BJ (cell line): ENCODE data around the gene ALK. TPM values are rescaled to one million over a fixed set of nuclear protein-coding genes. Genes with fewer than 3 reads are reported as not detected.

Source experiments
- CTCF ChIA-PET: fragments of 350-600 bp; formaldehyde crosslinking; extraction: SDS; loops from one replicate; lab custom pipeline; 2021; ENCODE audit warnings: antibody characterized with exemption, inconsistent platforms; lab: Yijun Ruan, JAX
- POLR2A ChIA-PET: fragments of 300-600 bp; sonication (Branson Sonifier 250); formaldehyde crosslinking; extraction: SDS; loops from one replicate; lab custom pipeline; 2021; ENCODE audit warnings: antibody characterized with exemption; lab: Charles Lee
- DNase-seq: peaks from one replicate; pipeline ENCODE4 v3.0.0-alpha.2; 2011; ENCODE audit warnings: low read depth
- H3K27me3 ChIP-seq: 2 replicates; pipeline ENCODE4 v1.6.0; 2011; ENCODE audit warnings: low read length; ENCODE audit not compliant: control insufficient read depth, insufficient read depth
- H3K36me3 ChIP-seq: 2 replicates; pipeline ENCODE4 v1.5.1; 2011; ENCODE audit warnings: low read length; ENCODE audit not compliant: control insufficient read depth, insufficient read depth
- H3K4me3 ChIP-seq: 2 replicates; pipeline ENCODE4 v1.5.1; 2011; ENCODE audit warnings: low read depth, mild to moderate bottlenecking, control low read depth, low read length
- polyA plus RNA-seq: library from polyadenylated mRNA; depleted of rRNA; stranded (reverse); fragments of >200 nt; gene quantifications from 2 replicates; pipeline ENCODE4 v1.2.3, GENCODE V29; 2011
- TF ChIP-seq, protein P1 (sequence below): IDR thresholded peaks from 2 replicates; pipeline ENCODE4 v1.5.1; 2011; ENCODE audit warnings: low read depth, mild to moderate bottlenecking, control low read depth, inconsistent platforms, low read length, moderate library complexity; ENCODE audit not compliant: insufficient read depth

The ALK gene
- polyA plus RNA-seq, 1 experiment: not detected

DNA sequence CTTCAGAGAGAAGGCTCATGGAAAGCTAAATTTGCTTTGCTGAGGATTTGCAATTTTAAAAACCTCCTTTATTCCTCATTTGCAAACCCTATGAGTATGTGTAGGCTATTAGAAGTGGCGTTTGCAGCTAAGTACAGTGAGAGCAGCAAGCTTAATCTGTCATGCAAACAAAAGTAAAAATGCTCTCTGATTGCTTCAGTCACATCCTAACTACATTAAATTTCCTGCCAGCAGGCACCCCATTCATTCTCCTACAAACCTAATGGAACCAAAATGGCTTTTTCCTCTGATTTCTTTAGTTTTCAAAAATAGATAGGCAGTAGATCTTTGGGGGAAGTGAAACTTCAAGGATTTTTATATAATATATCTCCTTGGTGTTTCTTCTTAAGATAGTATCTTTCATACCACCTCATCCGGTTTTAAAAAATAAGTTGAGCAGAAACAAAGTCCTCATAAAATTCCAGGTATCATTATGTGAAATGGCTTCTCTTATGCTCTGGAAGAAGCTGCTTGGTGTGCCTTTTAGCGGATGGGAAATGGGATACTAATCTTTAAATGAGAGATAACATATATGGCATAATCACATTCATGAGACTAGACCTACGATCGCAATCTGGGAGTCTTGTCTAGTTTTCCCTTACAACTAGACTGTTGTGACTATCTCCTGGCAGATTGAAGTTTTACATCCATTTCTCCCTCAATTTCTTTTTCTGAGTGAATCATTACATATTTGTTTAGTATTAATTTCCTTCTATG is 757.1 kb downstream of the ALK start:
- H3K36me3 ChIP-seq: peaks cover 7% of the 10 kb centered on the region
- POLR2A ChIA-PET: no interaction called here
- no peak overlapping the region for H3K4me3 ChIP-seq
- no peak for DNase-seq
- CTCF ChIA-PET: interaction anchor here (0.9 to 1.8 kb wide), 3 partner anchors 14 to 32 kb away, joined by 3 to 6 read pairs (median 3); no protein-coding TSS in a partner anchor
- TF ChIP-seq, protein P1, sequence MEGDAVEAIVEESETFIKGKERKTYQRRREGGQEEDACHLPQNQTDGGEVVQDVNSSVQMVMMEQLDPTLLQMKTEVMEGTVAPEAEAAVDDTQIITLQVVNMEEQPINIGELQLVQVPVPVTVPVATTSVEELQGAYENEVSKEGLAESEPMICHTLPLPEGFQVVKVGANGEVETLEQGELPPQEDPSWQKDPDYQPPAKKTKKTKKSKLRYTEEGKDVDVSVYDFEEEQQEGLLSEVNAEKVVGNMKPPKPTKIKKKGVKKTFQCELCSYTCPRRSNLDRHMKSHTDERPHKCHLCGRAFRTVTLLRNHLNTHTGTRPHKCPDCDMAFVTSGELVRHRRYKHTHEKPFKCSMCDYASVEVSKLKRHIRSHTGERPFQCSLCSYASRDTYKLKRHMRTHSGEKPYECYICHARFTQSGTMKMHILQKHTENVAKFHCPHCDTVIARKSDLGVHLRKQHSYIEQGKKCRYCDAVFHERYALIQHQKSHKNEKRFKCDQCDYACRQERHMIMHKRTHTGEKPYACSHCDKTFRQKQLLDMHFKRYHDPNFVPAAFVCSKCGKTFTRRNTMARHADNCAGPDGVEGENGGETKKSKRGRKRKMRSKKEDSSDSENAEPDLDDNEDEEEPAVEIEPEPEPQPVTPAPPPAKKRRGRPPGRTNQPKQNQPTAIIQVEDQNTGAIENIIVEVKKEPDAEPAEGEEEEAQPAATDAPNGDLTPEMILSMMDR: no peak
- no peaks in the 10 kb centered on the region for H3K27me3 ChIP-seq

DNA sequence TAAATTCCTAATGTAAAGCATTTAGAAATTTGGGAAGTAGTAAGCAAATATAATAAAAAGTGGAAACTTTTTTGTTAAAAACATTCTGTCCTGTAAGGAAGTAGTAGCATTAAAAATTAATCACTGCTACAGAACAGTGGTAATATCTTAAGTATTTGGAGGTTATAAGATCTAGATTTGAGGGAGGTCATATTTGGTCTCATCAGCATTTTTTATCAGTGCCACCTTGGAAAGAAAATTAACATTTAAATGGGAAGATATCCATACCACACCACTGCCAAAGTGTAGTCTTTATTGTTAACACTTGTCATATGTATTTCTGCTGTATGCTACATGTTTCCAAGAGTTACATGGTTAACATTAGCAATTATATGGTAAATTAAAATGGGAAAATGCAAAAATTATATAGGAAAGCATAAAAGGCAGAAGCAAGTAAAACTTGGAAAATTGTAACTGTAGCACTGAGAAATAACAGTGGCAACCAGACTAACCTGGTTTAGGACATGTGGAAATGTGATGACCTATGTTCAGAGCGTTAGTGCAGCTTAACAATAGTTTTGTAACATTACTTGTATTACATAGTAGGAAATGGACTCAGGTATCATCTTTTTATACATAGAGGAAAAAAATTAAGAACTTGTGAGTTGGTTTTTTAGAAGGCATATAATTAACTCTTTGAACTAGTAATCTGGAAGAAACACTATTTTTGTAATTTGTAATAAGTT is 759.0 kb downstream of the ALK start:
- CTCF ChIA-PET: interaction anchor here (1.8 kb wide), 1 partner anchor 34 kb away, joined by 6 read pairs; no protein-coding TSS in a partner anchor
- TF ChIP-seq, protein P1: no peak

DNA sequence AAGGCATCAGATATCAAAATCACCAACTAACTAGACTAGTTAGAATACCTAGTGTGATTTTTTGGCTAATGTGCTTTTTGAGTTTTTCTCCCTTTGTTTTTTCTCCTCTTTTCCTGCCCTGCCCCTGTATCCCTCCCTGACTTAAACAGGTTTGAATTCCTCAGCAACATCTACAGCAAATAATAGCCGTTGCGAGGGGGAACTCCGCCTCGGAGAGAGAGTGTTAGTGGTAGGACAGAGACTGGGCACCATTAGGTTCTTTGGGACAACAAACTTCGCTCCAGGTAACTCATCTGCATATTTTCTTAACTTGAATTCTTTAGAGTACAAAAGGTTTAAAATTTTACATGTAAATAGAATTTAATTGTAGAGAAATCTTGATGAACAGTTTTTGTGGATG is 761.2 kb downstream of the ALK start:
- peaks cover 15% of the 10 kb centered on the region for H3K36me3 ChIP-seq
- ChIA-PET CTCF (no interaction called here), POLR2A (no interaction called here)
- no peaks in the 10 kb centered on the region for H3K27me3 ChIP-seq
- no peak overlapping the region for H3K4me3 ChIP-seq
- TF ChIP-seq, protein P1: no peak
- DNase-seq: no peak

More for the DNA sequence above, 759.0 kb downstream of the ALK start:
- H3K36me3 ChIP-seq: peaks cover 8% of the 10 kb centered on the region
- POLR2A ChIA-PET: no interaction called here
- no peak for DNase-seq
- H3K4me3 ChIP-seq: no peak overlapping the region
- H3K27me3 ChIP-seq: no peaks in the 10 kb centered on the region

DNA sequence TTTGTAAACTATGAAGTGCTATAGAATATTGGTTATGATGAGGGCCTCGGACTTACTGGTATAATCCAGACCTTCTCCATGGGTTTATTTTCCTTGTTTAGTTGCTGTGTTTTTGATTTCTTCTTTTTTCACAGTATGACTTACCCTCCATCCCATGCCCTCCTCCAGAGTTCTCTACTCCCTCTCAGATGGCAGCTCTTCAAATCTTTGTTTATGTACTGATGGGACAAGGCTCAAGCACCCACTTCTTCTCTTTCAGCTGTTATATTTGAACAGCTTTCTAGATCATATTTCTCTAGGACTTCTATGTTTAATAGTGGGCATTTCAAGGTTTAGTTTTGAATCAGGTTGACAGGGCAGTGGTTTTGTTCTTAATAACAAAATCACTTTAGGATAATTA is 762.3 kb downstream of the ALK start:
- Histone ChIP-seq H3K4me3 (no peak overlapping the region), H3K36me3 (peaks cover 21% of the 10 kb centered on the region), H3K27me3 (no peaks in the 10 kb centered on the region)
- no peak for DNase-seq
- TF ChIP-seq, protein P1: no peak
- ChIA-PET POLR2A (no interaction called here), CTCF (no interaction called here)

DNA sequence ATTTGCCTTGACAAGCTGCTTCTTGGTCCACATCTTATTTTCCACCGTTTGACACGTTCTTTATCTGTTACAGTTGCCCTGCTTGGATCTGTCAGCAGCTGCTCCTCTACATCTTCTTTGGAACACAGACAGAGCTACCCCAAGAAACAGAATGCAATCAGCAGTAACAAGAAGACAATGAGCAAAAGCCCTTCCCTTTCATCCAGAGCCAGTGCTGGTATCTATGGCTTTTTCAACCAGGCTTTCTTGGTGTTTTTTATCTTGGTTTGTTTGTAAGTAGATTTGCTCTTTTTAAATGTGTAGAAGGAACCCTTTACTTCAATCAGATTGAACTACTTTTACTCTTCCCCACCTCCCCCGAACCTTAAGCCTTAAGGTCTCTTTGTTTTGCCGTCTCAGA is 764.3 kb downstream of the ALK start:
- no peaks in the 10 kb centered on the region for H3K27me3 ChIP-seq
- POLR2A ChIA-PET: no interaction called here
- no peak overlapping the region for H3K4me3 ChIP-seq
- H3K36me3 ChIP-seq: peaks cover 24% of the 10 kb centered on the region
- CTCF ChIA-PET: no interaction called here
- DNase-seq: no peak
- TF ChIP-seq, protein P1: no peak
